HEK293T (cell line): ENCODE measurements around the gene ZIC3.

Experiments
- CTCF ChIA-PET: fragments of 350-600 bp; formaldehyde crosslinking; extraction: SDS; loops from one replicate; lab custom pipeline; 2021; ENCODE audit warnings: antibody characterized with exemption, inconsistent platforms; lab: Yijun Ruan, JAX
- POLR2A ChIA-PET: fragments of 350-600 bp; formaldehyde crosslinking; extraction: SDS; loops from one replicate; lab custom pipeline; 2020; ENCODE audit warnings: antibody characterized with exemption, inconsistent platforms; lab: Yijun Ruan, JAX
- DNase-seq: peaks from one replicate; pipeline ENCODE4 v3.0.0; 2012; ENCODE audit warnings: mixed read lengths; ENCODE audit errors: extremely low spot score
- ARNT ChIP-seq: fragments of 450-650 bp; IDR thresholded peaks from 2 replicates; pipeline ENCODE4 v1.6.1; 2017; ENCODE audit warnings: mild to moderate bottlenecking
- BHLHE40 ChIP-seq: fragments of 450-650 bp; IDR thresholded peaks from 2 replicates; pipeline ENCODE4 v1.6.1; 2016; ENCODE audit warnings: mild to moderate bottlenecking, moderate library complexity, borderline replicate concordance
- CTBP1 ChIP-seq: fragments of 450-650 bp; IDR thresholded peaks from 2 replicates; pipeline ENCODE4 v1.6.1; 2016; ENCODE audit warnings: borderline replicate concordance
- ELF4 ChIP-seq: fragments of 450-650 bp; IDR thresholded peaks from 2 replicates; pipeline ENCODE4 v1.6.1; 2017; ENCODE audit warnings: antibody characterized with exemption
- FOXA1 ChIP-seq: fragments of 450-650 bp; IDR thresholded peaks from 2 replicates; pipeline ENCODE4 v1.6.1; 2016; ENCODE audit warnings: mild to moderate bottlenecking
- FOXK2 ChIP-seq: fragments of 450-650 bp; IDR thresholded peaks from 2 replicates; pipeline ENCODE4 v1.6.1; 2016; ENCODE audit warnings: mild to moderate bottlenecking
- FOXM1 ChIP-seq: fragments of 450-650 bp; IDR thresholded peaks from 2 replicates; pipeline ENCODE4 v1.6.1; 2017; ENCODE audit warnings: mild to moderate bottlenecking, borderline replicate concordance
- HDGF ChIP-seq: fragments of 450-650 bp; IDR thresholded peaks from 2 replicates; pipeline ENCODE4 v1.6.1; 2017; ENCODE audit warnings: antibody characterized with exemption, borderline replicate concordance
- L3MBTL2 ChIP-seq: fragments of 450-650 bp; conservative IDR thresholded peaks from 2 replicates; pipeline ENCODE4 v1.6.1; 2016; ENCODE audit warnings: mild to moderate bottlenecking
- LEF1 ChIP-seq: fragments of 450-650 bp; IDR thresholded peaks from 2 replicates; pipeline ENCODE4 v1.6.1; 2017; ENCODE audit warnings: mild to moderate bottlenecking, borderline replicate concordance
- NFRKB ChIP-seq: fragments of 450-650 bp; IDR thresholded peaks from 2 replicates; pipeline ENCODE4 v1.6.1; 2016; ENCODE audit warnings: mild to moderate bottlenecking, moderate library complexity
- SP1 ChIP-seq: fragments of 450-650 bp; IDR thresholded peaks from 2 replicates; pipeline ENCODE4 v1.6.1; 2017
- SUZ12 ChIP-seq: fragments of 450-650 bp; IDR thresholded peaks from 2 replicates; pipeline ENCODE4 v1.6.1; 2016; ENCODE audit warnings: mild to moderate bottlenecking
- TARDBP ChIP-seq: fragments of 450-650 bp; IDR thresholded peaks from 2 replicates; pipeline ENCODE4 v1.6.1; 2016
- ZNF384 ChIP-seq: fragments of 450-650 bp; IDR thresholded peaks from 2 replicates; pipeline ENCODE4 v1.6.1; 2016
- TF ChIP-seq, protein P1 (sequence below): fragments of 450-650 bp; IDR thresholded peaks from 2 replicates; pipeline ENCODE4 v1.6.1; 2016

ZIC3 gene

DNA sequence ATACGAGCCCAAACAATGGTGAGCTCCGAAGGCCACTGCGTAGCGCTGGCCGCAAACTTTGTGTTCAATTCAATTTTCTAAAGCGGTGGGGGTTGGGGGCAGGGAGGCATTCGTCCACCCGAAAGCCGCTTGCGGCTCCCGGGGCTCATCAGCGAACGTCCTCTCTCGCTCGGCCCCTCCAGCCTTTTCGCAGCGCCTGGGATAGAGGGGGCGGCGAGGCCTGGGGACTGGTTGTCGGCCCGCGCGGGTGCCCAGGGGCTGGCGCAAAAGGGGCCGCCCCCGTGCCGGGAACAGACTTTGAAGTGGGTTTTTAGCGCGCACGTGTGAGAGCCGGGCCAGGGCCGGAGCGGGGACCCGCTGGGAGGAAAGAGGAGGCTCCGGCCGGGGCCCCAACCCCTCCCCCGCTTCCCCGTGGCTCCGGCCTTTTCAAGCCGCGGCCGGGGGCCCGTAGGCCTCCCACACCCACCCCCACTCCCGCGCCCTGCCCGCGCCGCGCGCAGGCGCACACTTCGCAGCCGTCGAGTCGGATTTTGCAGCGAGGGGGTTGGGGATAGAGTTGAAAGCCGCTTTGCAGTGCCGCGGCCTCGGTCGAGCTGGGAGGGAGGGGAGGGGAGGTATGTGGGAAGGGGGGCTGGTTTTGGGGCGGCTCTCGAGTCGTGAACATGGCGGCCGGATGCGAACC, 8.3 kb downstream of the ZIC3 start:
- TF ChIP-seq LEF1 (no peak), ELF4 (no peak), ARNT (no peak), SP1 (no peak), CTBP1 (no peak), FOXA1 (no peak), SUZ12 (no peak), FOXK2 (no peak), FOXM1 (no peak), L3MBTL2 (no peak), TARDBP (no peak), HDGF (no peak), BHLHE40 (no peak), NFRKB (no peak), ZNF384 (no peak)
- TF ChIP-seq, protein P1, sequence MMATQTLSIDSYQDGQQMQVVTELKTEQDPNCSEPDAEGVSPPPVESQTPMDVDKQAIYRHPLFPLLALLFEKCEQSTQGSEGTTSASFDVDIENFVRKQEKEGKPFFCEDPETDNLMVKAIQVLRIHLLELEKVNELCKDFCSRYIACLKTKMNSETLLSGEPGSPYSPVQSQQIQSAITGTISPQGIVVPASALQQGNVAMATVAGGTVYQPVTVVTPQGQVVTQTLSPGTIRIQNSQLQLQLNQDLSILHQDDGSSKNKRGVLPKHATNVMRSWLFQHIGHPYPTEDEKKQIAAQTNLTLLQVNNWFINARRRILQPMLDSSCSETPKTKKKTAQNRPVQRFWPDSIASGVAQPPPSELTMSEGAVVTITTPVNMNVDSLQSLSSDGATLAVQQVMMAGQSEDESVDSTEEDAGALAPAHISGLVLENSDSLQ = no peak
- ChIA-PET POLR2A (no interaction called here), CTCF (no interaction called here)
- no peak for DNase-seq

DNA sequence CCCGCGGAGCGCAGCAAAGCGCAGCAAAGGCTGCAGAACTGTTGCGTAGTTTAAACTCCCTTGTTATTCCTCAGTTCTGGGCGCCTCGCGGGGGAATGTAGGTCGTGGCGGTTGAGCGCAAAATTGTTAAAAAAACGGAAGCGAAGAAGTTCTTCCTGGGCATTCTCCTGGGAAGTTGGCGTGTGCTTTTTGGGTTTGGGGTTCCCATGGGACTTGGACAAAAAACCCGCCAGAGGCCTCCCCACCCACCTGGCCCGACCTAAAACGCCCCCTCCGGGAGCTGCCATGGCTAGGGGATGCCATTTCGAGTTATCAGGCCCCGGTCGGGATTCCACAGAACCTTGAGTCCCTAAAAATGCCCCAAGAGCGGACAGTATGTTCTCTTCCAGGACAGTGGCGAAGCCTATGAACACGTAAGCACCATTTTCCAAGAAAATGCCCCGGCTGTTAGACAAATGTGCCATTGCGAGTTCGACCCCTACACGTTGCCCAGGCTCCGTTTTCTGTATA, 8.9 kb downstream of the ZIC3 start:
- TF ChIP-seq HDGF (no peak), CTBP1 (no peak), FOXK2 (no peak), FOXM1 (no peak), SUZ12 (no peak), BHLHE40 (no peak), L3MBTL2 (no peak), ARNT (no peak), ZNF384 (no peak), SP1 (no peak), NFRKB (no peak), ELF4 (no peak), FOXA1 (no peak), TARDBP (no peak)
- no peak for DNase-seq
- CTCF ChIA-PET = interaction anchor here (0.6 kb wide), 1 partner anchor 18 kb away, joined by 3 read pairs; no protein-coding TSS in a partner anchor
- POLR2A ChIA-PET = no interaction called here

DNA sequence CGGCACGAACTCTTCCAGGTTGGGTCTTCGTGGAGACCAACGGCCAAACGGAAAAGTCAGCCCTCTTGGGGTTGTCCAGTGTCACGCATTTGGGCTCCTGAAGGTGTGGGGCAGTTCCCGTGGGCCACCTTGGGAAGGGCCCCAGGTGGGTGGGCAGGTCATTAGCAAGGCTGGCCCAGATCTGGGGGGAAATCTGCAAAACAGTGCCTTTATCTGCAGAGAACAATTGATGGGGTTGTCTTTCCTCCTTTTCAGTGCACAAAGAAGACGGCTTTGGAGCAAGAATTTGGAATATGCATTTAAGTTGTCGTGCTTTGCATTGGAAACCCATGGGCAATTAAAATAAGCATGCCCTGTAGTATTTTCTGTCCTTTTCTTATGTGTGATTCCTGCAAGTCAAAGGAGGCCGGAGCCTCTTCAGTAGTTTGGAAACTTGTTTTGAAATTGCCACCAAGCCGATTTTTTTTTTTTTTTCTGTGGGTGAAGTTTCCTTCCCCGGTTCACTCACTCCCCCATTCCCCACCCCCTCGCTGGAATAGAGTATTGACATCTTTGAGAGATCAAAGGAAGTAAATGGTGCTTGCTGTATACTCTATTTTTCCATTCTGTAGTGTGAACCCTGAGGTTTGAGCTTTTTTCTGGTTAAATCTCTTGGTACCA, 9.8 kb downstream of the ZIC3 start:
- no peak for TF ChIP-seq BHLHE40
- TF ChIP-seq SP1 = no peak
- TF ChIP-seq ELF4 = no peak
- TF ChIP-seq TARDBP = no peak
- TF ChIP-seq NFRKB = no peak
- TF ChIP-seq ARNT = no peak
- no peak for TF ChIP-seq ZNF384
- TF ChIP-seq, protein P1 = no peak
- TF ChIP-seq FOXA1 = no peak
- TF ChIP-seq FOXK2 = no peak
- TF ChIP-seq HDGF = no peak
- no peak for TF ChIP-seq LEF1
- TF ChIP-seq CTBP1 = no peak
- TF ChIP-seq SUZ12 = no peak
- TF ChIP-seq FOXM1 = no peak
- no peak for TF ChIP-seq L3MBTL2
- DNase-seq = no peak
- POLR2A ChIA-PET = no interaction called here
- CTCF ChIA-PET = interaction anchor here (0.6 kb wide), 1 partner anchor 17 kb away, joined by 3 read pairs; no protein-coding TSS in a partner anchor

DNA sequence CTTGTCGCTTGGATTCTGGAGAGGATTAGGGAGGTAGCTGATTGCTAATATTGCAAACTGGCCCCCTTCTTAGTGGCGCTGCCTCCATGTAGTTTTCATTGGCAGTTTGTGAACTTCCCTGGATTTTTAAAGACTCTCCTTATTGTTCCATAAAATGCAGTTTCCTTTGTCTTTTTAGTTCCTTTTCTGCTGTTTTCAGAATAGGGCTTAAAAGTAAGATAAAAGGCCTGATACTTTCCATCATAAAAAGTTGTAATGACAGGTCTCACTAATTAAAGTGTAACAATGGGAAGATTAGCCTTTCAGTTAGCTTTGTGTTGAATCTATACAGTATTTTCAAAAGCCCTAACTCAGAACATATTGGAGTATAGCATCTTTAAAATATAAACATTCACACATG, 21.2 kb downstream of the ZIC3 start:
- CTCF ChIA-PET = no interaction called here
- POLR2A ChIA-PET = no interaction called here
- DNase-seq = no peak
- TF ChIP-seq ELF4 = no peak
- TF ChIP-seq LEF1 = no peak
- TF ChIP-seq SP1 = no peak
- TF ChIP-seq ZNF384 = no peak

DNA sequence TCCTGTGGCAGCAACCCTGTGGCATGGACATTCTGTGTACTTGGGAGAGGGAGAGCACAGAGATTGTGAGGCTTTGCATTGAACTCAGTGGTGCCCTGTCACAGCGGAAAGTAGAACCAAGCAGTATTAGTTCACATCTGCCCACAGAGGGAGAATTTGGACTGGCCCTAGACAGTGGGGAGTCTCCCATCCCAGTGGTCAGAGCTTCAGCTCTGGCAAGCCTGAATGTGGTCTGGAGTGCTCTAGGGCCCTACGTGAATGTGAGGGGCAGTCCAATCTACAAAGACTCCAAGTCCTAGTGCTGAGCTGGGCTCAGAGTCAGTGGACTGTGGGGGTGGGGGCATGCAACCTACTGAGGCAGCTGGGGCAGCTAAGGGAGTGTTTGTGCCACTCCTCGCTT, 34.8 kb downstream of the ZIC3 start:
- DNase-seq = no peak
- ChIA-PET CTCF (no interaction called here), POLR2A (no interaction called here)
- no peak for TF ChIP-seq FOXK2
- TF ChIP-seq TARDBP = no peak
- TF ChIP-seq HDGF = no peak
- TF ChIP-seq, protein P1 = no peak
- no peak for TF ChIP-seq BHLHE40
- no peak for TF ChIP-seq LEF1
- TF ChIP-seq NFRKB = no peak
- TF ChIP-seq ARNT = no peak
- no peak for TF ChIP-seq FOXM1
- no peak for TF ChIP-seq SP1
- TF ChIP-seq SUZ12 = no peak
- no peak for TF ChIP-seq CTBP1
- no peak for TF ChIP-seq ELF4
- TF ChIP-seq L3MBTL2 = no peak
